Ramos (cell line): ENCODE data around the gene TRIP13.

ENCODE experiments used
- in situ Hi-C: fragments of 300-500 bp; cut with MboI; formaldehyde crosslinking; loops from one replicate; pipeline ENCODE4 v1.14.3; 2022; ENCODE audit warnings: low sequenced_read_pairs; ENCODE audit not compliant: unreplicated experiment

The TRIP13 gene

GRCh38 chr5:948472-949274 lies 56.0 kb downstream of the TRIP13 start:
- in situ Hi-C loops: no loop called here

GRCh38 chr5:949275-949543 lies 56.5 kb downstream of the TRIP13 start:
- in situ Hi-C loops: no loop called here

DNA sequence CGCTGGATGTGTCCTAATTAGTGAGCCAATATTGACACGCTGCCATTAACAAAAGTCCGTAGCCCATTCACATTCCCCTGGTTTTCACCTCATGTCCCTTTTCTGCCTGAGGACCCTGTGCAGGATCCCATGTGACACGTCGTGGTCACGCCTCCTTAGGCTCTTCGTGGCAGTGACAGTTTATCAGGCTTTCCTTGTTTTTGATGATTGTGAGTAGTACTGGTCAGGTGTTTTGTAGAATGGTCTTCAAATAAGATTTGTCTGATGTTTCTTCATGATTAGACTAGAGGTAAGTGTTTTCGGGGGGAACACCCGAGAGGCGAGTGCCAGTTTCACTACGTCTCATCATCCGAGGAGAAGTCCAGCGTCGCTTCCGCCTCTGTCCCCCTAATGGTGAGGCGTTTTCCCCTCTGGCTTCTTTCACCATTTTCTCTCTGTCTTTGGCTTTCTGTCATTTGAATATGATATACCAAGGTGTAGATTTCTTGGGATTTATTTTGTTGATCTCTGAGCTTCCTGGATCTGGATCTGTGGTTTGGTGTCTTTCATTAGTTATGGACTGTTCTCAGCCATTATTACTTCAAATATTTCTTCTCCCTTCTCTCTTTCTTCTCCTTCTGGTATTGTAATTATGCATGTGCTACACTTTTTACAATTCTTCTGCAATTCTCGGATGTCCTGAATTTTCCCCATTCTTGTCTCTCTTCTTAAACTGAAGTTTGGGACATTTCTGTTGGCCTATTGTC lies 57.3 kb downstream of the TRIP13 start:
- in situ Hi-C loops: no loop called here

DNA sequence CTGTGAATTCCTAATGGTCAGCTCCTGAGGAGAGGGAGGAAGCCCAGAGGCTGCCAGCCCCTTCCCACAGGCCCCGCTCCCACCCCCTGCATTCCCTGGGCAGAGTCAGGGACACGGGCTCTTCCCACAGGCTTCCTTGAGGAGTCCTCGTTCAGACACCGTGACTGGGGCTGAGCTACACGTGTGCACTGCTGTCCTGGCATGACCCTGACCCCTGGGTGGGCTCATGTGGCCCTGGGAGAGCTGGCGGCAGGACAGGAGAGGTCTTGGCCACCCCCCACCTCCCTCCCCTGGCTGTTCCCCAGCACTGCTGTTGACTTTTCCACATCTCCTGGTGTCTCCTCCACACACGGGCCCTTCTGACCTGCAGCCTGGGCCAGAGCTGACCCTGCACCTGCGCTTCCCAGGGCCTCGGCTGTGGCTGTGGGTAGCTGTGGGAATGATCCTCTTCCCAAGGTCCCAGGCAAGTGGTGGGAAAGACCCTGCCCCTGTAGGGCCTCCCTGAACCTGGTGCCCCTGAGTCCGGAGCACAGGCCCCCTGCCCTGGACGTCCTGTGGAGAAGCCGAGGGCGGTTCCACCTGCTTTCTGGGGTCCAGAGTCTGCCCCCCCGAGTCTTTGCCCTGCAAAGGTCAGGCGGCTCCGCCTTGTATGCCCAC lies 59.4 kb downstream of the TRIP13 start:
- in situ Hi-C loops: no loop called here

GRCh38 chr5:952597-953271 lies 60.0 kb downstream of the TRIP13 start:
- in situ Hi-C loops: no loop called here

DNA sequence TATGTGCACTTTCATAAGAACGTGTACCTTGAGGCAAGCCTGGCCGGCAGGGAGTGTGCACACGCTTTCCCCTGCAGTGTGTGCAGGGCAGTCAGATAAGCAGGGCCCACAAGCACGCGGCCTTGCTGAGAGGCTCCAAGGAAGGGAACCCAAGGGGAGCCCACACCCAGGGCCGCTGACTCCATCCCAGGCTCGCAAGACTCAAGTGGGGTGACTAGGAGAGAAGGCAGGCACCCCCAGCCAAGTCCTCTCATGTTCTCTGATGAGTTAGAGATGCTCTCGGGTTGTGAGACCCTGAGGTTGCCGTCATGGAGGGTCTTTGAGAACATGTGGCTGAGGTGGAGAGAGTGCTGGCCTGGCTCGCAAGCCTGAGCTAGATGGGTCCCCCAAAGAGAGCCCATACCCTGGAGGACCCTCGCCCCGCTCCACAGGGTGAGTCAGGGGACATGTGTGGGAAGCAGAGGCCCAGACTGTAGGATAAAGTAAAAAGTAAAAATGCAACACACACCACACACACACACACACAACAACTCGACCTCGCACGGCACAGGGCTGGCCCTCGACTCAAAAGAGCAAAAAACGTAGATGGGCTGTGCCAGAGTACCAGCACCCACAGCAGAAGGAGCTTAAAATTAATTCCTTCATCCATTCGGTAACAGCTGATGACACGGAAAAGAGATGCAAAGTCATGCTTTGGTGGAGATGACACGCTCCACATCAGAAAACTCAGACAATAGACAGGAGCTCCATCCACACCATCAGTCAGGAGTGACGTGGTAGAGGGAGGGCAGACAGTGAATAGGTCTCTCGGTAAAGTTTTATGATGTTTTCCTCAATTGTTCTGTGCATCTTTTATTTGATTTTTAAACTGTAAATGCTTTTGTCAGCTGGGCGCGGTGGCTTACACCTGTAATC lies 61.1 kb downstream of the TRIP13 start:
- in situ Hi-C loops: no loop called here

DNA sequence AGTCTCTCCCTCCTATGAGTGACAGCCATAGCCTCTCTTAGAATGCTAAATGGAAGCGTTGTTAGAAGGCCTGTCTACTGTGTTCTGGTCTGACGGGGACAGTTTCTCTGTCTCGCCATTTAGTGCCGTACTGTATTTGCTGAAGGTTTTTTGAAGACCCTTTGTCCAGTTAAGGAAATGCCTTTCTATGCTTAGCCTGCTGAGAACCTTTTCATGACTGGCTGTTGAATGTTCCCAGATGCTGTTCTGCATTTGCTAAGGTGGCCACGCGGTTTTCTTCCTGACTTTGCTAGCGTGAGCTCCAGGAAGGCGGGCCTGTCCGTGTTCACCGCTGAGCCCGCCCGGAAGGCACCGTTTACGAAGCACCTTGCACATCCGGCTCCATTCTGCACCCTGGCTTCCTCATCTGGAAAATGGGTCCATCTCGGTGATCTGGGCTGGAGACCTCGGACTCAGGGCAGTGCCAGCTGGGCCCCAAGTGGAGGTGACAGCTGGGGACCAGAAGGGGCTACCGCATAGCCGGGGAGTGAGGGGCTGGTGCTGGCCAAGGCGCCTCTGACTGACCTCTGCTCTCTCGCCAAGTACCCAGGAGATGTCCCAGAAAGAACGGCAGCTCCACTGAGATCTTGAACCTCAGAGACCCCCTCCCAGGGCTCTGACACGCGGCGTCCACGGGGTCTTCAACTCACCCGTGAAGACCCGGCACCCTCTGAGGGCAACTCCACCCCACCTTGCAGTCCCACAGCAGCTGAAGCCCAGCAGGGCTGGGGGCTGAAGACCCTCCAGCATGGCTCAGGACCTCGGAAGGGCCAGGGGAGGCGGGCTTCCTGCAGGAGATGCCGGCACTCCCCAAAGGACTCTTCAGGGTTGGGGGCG lies 63.4 kb downstream of the TRIP13 start:
- in situ Hi-C loops: no loop called here

DNA sequence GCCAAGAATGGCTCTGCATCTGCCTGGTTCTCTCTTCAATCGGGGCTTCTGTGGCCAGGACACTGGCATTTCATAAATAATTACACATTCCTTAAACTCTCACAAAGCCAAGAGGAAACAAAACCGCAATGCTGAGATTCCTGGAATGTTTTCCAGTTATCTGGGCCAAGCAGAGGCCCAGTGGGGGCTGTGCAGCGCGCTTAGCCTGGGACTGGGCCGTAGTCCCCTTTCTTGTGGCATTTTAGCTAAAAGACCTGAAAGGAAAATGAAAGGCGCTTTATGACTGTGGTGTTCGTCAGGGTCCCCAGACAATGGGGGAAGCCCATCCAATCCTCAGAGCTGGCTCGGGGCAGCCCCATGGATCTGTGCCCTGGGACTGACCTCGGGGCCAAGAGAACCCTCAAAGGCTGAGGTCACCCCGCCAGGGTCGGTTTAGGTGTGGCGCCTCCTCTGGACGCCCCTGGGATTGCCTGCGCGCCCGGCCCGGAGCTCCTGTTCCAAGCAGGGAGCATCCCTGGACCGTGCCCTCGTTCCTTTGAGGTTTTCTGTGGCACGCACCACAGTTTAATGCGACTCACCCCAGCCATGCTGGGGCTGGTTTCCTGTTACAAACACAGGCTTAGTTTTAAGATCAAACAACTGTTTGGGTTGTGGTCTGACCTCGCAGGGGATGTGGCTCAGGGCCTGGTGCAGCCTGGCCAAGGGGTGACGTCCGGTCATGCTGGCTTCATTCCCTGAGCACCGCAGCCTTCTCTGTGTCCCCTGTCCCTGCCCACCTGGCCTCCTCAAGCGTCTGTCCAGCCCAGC lies 64.5 kb downstream of the TRIP13 start:
- in situ Hi-C loops: no loop called here

DNA sequence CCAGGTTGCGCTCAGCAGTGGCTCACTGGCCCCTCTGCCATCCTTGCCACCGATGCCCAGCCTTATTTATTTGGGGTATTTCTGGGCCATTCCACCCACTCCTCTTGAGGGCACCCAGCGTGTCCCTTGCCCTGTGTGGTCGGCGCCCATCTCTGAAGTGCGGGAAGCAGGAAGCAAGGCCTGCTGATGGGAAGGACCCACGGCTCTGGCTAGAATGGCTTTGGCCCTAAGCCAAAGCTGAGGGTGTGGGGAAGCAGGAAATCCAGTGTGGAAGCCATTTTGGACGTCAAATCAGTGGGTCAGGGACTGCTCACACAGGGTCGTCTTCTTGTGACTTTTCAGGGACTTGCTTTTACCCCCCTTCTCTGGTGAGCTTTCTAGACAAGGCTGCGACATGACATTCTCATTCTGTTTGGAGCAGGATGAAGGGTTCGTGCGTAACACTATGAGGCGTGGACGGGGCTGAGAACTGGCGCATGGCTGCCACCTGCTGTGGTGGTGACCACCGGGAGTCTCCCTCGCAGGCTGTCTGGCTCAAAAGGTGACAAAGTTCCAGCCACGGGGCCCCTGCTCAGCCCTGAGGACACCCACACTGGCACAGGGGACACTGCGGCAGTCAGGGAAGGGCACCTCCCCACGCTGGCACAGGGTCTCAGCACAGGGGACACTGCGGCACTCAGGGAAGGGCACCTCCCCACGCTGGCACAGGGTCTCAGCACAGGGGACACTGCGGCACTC lies 65.2 kb downstream of the TRIP13 start:
- in situ Hi-C loops: no loop called here

DNA sequence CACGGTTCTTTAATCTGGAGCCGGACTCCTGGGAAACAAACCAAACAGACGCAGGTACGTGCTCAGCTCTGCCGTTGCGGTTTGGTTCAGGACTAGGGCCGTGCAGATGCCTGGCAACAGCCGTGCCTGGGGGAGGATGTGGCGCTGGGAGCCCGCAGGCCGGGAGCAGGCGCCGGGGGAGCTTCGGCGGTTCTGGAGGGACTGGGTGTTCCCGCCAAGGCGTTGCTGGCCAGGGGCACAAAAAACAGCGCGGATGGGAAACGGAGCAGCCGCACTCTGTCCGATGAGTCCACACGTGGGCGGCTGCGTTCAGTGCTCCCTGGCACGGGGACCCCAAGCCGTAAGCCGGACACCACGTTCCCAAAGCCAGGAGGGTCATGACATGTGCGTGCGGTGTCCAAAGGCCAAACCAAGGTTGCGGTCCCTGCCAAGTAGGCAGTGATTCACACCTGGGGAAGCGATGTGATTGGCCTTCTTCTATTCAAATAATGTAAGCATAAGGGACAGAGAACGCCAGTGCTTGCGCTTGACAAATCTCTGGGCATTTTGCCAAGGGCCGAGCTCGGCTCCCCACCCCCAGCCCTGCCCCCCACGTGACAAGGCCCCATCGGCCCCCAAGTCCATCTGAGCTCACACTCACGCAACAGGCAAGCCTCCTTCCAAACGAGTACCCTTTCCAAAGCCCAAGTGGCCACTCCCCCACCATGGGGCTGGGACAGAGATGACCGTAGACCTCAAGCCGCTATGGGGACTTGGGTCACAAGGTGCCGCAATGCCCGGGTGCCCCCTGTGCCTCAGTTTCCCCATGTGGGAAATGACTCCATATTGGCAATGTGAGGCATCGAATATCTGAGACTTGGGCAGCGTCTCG lies 66.3 kb downstream of the TRIP13 start:
- in situ Hi-C loops: no loop called here

DNA sequence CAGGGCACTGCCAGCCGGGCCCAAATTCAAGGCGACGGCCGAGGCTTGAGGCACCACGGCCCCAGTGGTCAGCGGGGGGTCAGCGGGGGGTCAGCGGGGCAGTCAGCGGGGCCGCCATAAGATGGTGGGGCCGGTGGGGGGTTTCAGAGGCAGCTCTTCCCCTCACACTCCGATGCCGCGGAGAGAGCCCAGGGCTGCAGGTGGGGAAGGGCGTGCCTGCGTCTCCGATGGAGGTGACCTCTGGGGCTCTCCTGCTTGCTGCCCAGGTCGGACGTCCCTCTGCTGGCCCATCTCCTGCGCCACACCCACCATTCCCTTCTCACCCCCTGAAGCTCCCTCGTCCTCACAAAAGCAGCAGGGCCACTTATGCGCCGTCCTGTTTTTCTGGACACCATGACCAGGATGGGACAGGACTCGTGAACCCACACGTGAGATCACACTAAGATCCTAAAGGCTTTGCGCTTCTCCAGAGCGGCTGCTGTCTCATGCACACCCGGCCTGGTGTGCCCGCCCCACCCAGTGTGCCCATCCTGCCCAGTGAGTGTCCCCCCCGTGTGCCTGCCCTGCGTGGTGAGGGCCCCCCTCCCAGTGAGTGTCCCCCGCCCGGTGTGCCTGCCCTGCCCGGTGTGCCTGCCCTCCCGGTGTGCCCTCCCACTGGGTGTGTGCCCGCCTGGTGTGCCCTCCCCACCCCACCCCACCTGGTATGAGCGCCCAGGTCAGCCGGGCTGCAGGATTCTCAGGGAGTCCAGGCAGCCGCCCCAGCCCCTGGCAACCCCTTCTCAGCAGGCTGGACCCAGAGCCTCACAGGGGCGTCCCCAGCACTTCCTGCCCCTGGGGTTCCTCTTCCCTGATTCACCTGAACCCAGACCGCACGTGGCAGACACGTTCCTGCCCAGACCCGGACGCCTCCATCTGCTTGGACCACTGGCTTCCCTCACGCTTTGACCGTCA lies 67.2 kb downstream of the TRIP13 start:
- in situ Hi-C loops: no loop called here

DNA sequence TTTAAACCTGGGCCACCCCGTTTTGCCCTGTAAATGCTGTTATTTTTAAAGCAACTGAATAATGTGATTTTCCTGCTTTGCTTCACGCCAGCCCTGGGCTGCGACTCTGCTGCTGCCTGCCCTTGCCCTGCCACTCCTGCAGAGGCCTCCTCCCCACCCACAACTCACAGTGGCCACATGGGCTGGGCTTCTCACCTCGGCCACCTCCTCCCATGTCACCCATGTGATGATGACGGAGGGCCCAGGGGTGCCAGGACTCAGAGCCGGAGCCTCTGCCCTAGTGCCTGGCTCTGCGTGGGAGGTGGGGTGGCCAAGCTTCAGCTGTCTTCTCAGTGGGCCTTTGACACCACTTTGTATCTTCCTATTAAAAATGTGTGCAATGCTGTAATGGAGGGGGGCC lies 67.9 kb downstream of the TRIP13 start:
- in situ Hi-C loops: no loop called here

DNA sequence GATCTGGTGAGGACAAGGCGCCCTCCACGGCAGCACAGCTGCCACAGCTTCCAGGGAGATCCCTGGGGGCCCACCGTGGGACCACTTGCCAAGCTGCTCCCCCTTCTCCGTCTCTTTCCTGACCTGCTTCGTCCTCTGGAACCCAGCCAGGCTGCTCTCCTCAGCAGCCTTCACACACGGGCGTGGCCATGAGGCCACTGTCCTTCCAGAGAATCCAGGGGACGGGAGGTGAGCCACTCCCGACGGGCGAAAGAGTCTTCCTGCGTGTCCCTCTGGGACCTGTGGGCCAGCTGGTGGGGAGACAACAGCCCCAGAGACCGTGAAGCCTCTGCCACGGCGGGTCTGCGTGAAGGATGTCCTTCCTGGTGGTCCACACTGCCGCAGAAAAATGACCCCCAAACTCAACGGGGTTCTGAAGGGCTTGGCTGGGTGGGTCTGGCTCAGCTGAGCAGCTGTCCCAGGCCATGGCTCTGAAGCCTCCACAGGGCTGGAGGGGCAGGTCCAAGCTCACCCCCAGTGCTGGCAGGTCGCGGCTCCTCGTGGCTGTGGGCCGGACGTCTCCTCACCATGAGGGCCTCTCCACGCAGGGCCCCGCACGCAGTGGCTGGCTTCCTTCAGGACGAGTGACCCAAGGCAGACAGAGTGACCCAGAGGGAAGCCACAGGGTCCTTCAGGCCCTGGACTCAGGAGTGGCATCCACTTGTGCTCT lies 68.5 kb downstream of the TRIP13 start:
- in situ Hi-C loops: no loop called here

DNA sequence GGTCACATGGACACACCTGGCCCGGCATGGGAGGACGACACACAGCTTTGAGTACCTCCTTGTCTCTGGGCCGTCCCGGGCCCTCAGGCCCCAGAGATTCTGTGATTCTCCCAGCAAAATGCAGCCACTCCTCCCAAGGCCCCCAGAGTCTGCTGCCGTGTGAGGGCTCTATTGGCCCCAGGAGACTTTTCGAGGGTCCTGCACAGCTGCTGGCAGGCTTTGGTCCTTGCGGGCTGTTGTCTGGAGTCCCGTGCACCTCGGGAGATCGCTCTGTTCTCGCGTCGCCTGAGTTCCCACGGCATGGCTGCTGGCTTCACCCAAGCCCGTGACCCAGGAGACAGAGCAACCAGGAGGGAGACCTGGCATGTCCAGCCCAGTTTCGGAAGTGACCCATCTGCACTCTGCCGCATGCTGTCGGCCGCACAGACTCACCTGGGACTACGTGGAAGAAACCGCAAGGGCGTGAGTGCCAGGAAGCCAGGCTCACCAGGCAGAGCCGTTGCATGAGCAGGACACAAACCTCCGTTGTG lies 69.1 kb downstream of the TRIP13 start:
- in situ Hi-C loops: no loop called here

GRCh38 chr5:962386-962785 lies 69.7 kb downstream of the TRIP13 start:
- in situ Hi-C loops: no loop called here
